ENCODE measurements around the gene ZNF223. TPM values are rescaled to one million over a fixed set of nuclear protein-coding genes. Genes with fewer than 3 reads are reported as not detected.

ZNF223 gene
- total and polyA plus RNA-seq, 10 of the 15 experiments (the other 5 are each of a cell fraction or from before 2014, with no cell fraction given), result 0.05 to 3.7 (median 0.14) TPM; not detected in 4

- peak; percentile 98 for ATAC-seq
- ChIA-PET SMC1A (ENCODE audit: uncharacterized antibody, unreplicated experiment) (interaction anchor here (0.6 to 1.7 kb wide), 3 partner anchors 12 to 52 kb away, joined by 3 to 7 read pairs (median 4); partner anchors contain the start of gene ZNF226), RAD21 (ENCODE audit: unreplicated experiment) (interaction anchor here (1.1 kb wide), 1 partner anchor 18 kb away, joined by 4 read pairs; no protein-coding TSS in a partner anchor), CTCF (interaction anchor here (0.7 to 2.1 kb wide), 3 partner anchors 19 to 910 kb away, joined by 3 to 9 read pairs (median 3); partner anchors contain the start of gene ZNF224), POLR2A (interaction anchor here (0.9 to 1.2 kb wide), 2 partner anchors 18 to 52 kb away, joined by 3 to 5 read pairs; partner anchors contain the start of gene ZNF226)
- intact Hi-C loops (cut with micrococcal nuclease; ENCODE audit: unreplicated experiment), result loop anchor here (1.0 to 2.0 kb wide), 2 partner anchors 18 to 52 kb away; partner anchors contain the start of gene ZNF226
- Histone ChIP-seq H3K4me3 (peak within 1 kb of the TSS; percentile 91), H3K9ac (ENCODE audit: control insufficient read depth, insufficient read depth, low read length) (peak within 1 kb of the TSS; percentile 75), H3K4me1 (ENCODE audit: control insufficient read depth, insufficient read depth, low read length) (no peaks in the 10 kb centered on the region), H3K27ac (ENCODE audit: control insufficient read depth, insufficient read depth) (peak within 1 kb of the TSS; percentile 73), H4K20me1 (ENCODE audit: control insufficient read depth, insufficient read depth) (no peaks in the 10 kb centered on the region), H3K27me3 (replicated peaks in 1 of 2; ENCODE audit: control insufficient read depth in 2 of 2, insufficient read depth in 2 of 2, low read length in 1 of 2) (no peaks in the 10 kb centered on the region), H3K79me2 (ENCODE audit: control insufficient read depth, insufficient read depth, low read length) (peaks cover 10% of the 10 kb centered on the region), H3K9me3 (replicated peaks; ENCODE audit: control insufficient read depth, insufficient read depth, low read length) (peaks cover 3% of the 10 kb centered on the region; the same call in 2 of the 3 replicates), H3K4me2 (ENCODE audit: control insufficient read depth, insufficient read depth) (peak within 1 kb of the TSS; percentile 89), H3K36me3 (ENCODE audit: control insufficient read depth in 2 of 2, insufficient read depth in 2 of 2, low read length in 1 of 2) (peaks cover 0 to 3% of the 10 kb centered on the region in 2 experiments; a peak in 3 of 4 replicates), H2AFZ (ENCODE audit: control insufficient read depth, low read depth, low read length) (peak within 1 kb of the TSS; percentile 98)
- in situ Hi-C loops (cut with MboI), result loop anchor here (5.0 kb wide), 1 partner anchor 189 kb away; no protein-coding TSS in a partner anchor
- FAIRE-seq, result peak; percentile 98
- BruUV-seq (replicated peaks), result no TSS peak
- peak; percentile 87 for DNase-seq (ENCODE audit: low read depth, low spot score)
- under 1% methylated on average over 44 of the region's 44 CpGs for WGBS (ENCODE audit: insufficient coverage, insufficient replicate concordance, low lambda C conversion rate, missing lambda C conversion rate)
- no peak for TF ChIP-seq BACH1 (IDR thresholded peaks at IDR 0.05; ENCODE audit: borderline replicate concordance)
- peak; percentile 100 for TF ChIP-seq IKZF1 (conservative IDR thresholded peaks at IDR 0.05)
- TF ChIP-seq PBX3 (IDR thresholded peaks at IDR 0.05; ENCODE audit: insufficient replicate concordance, low read depth, low read length), result no peak
- TF ChIP-seq FOXM1 (IDR thresholded peaks at IDR 0.05; ENCODE audit: low read depth, low read length), result no peak
- peak; percentile 62; the same call in 1 of the 2 replicates for TF ChIP-seq TARDBP (IDR thresholded peaks at IDR 0.05; ENCODE audit: borderline replicate concordance)
- TF ChIP-seq RUNX3 (IDR thresholded peaks at IDR 0.05; ENCODE audit: low read length), result peak; percentile 91
- TF ChIP-seq TCF3 (IDR thresholded peaks at IDR 0.05; ENCODE audit: borderline replicate concordance, insufficient read depth, low read depth, low read length), result 0 out of 2 replicates have a peak, but pooled peaks have one; percentile 16
- TF ChIP-seq CREM (IDR thresholded peaks at IDR 0.05; ENCODE audit: low read depth), result peak; percentile 95
- TF ChIP-seq, protein P1, sequence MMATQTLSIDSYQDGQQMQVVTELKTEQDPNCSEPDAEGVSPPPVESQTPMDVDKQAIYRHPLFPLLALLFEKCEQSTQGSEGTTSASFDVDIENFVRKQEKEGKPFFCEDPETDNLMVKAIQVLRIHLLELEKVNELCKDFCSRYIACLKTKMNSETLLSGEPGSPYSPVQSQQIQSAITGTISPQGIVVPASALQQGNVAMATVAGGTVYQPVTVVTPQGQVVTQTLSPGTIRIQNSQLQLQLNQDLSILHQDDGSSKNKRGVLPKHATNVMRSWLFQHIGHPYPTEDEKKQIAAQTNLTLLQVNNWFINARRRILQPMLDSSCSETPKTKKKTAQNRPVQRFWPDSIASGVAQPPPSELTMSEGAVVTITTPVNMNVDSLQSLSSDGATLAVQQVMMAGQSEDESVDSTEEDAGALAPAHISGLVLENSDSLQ (IDR thresholded peaks at IDR 0.05), result peak; percentile 9; the same call in 1 of the 2 replicates
- TF ChIP-seq CREB1 (IDR thresholded peaks at IDR 0.05; ENCODE audit: low read depth), result peak; percentile 84
- no peak for TF ChIP-seq CHD4 (IDR thresholded peaks at IDR 0.05)
- peak; percentile 74 for TF ChIP-seq E4F1 (IDR thresholded peaks at IDR 0.05; ENCODE audit: borderline replicate concordance, partially characterized antibody)
- peak; percentile 96 for TF ChIP-seq NR2C1 (IDR thresholded peaks at IDR 0.05)
- peak; percentile 97 for TF ChIP-seq SIX5 (IDR thresholded peaks at IDR 0.05; ENCODE audit: low read depth, low read length, severe bottlenecking)
- no peak for TF ChIP-seq KLF5 (IDR thresholded peaks at IDR 0.05; ENCODE audit: partially characterized antibody)
- TF ChIP-seq POLR2AphosphoS5 (IDR thresholded peaks at IDR 0.05; ENCODE audit: low read length), result peak; percentile 55; the same call in 1 of the 2 replicates
- TF ChIP-seq CHD2 (IDR thresholded peaks at IDR 0.05; ENCODE audit: borderline replicate concordance, low read depth, low read length), result peak; percentile 76; the same call in 1 of the 2 replicates
- peak; percentile 71 for TF ChIP-seq POLR2A (IDR thresholded peaks at IDR 0.05; ENCODE audit: low read depth, low read length)
- 0 out of 2 replicates have a peak, but pooled peaks have one; percentile 34 for TF ChIP-seq STAT1 (conservative IDR thresholded peaks at IDR 0.05)
- no peak for TF ChIP-seq ZNF384 (IDR thresholded peaks at IDR 0.05; ENCODE audit: borderline replicate concordance, low read depth, low read length)
Measured at GRCh38 chr19:44113138-44113783, 61.4 kb downstream of the ZNF223 start, which contains the start of gene ZNF225. Gene ZNF225, plus strand, starts transcription at chr19:44113399. Its CDS starts 2,429 bp downstream, at chr19:44115828.
